ENCODE measurements around the gene VAV2.
"Not testable (repeated sequence)": the region's sequence is repeated elsewhere in the genome, so short reads cannot be mapped to it uniquely, and the experiment has no call there.

Gene VAV2

DNA sequence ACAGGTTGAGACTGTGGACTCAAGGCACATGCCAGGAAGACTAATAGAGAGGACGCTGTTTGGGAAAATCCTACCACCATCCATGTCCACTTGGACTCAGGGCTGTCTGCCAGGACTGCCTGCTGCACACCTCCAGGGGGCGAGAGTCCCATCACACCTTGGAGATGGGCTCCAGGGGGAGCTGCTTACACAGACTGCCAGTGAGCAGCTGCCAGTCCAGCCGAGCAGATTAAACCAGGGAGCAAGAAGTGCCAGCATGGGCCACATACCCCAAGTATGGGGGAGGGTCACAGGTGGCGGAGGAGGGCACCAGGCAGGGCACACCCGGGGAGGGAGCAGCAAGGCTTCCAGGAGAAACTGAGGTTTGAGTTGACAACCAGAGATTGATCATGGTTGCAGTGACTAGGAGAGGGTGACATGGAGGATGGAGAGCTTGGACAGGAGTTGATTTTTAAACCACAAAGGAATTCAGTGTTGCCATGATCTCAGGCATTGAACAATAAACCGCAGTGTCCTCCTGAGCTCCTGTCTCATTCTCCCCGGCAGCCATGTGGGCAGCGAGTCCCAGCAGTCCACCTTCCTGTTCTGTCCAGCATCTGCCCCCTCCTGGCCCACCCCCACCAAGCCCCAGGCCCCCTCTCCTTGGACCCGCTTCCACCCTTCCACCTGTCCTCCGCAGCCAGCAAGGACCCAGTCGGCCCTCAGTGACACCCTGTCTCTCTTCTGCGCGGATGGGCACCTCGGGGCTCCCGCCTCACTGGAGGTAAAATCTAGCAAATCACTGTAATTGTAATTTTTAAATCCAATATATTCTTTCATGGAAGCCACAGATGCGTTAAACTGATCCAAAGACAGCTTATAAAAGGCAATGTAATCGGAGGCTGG, 3.1 kb upstream of the VAV2 start:
- peak; percentile 31 for DNase-seq

GRCh38 chr9:133994353-133995011, 2.4 kb upstream of the VAV2 start:
- peak; percentile 85 for DNase-seq

DNA sequence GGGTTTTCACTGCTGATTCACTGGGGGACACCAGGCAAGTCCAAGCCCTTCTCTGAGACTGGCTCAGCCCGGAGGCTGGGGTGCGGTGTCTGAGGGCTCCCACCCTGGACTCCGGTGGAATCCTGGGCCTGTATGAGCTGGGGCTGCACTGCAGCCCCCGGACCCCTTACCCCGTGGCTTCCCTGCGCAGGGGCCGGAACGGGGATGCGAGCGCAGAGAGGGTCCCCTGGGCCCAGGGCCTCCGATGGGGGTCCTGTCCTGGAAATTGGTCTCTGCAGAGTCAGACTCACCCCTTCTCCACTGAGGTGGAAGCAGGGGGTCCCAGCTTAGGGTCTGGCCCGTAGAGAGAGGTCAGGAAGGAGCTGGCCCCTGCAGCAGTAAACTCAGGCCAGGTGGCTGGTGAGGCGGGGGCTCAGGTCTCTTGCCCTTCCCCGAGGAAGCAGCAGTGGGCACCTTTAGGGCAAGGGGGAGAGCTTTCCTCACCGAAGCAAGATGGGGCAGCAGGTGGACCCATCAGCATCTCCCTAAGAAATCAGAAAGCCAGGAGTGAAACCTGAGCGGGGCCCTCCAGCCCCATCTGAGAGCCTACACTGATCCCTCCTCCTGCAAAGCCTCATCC, 1.6 kb upstream of the VAV2 start:
- DNase-seq = no peak

GRCh38 chr9:133992780-133993634, 883 bp upstream of the VAV2 start:
- peak; percentile 73 for DNase-seq

- no peak for DNase-seq
These were observed 756 bp downstream of the VAV2 start for GRCh38 chr9:133991214-133991921.

- no peak for DNase-seq
These were observed 1.5 kb downstream of the VAV2 start for GRCh38 chr9:133990366-133991213.

DNA sequence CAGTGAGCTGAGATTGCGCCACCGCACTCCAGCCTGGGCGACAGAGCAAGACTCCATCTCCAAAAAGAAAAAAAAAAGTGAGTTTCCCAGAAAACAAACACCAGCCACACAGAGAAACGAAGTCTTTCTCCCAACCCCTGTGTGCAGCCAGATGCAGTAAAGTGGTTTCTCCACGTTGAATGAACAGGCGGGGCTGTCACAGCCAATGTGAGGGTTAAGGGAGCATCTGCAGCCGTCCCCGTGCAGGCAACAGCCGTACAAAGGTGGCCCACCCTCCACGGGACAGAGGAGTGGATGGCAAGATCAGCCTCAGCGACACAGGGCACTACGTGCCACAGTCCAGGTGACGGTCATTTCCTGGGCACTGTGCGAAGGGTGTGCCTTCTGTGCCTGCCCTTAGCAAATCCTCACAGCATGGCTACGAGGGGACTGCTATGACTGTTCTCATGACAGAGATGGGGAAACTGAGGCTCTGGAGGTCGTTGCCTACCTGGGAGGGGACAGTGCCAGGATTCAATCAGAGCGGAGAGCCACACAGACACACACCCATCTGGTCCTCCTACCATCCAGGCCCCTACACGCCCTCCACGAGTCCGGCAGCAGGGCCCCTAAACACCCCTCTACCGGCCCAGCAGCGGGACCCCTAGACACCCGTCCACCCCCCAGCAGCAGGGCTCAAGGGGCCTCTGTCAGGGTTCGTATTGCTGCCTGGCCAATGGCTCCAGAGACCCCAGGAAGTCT, 2.3 kb downstream of the VAV2 start:
- DNase-seq = no peak

GRCh38 chr9:133988771-133989170, 3.4 kb downstream of the VAV2 start:
- DNase-seq = not testable (repeated sequence)

GRCh38 chr9:133987946-133988665, 4.0 kb downstream of the VAV2 start:
- no peak for DNase-seq

GRCh38 chr9:133987446-133987788, 4.7 kb downstream of the VAV2 start:
- no peak for DNase-seq

DNA sequence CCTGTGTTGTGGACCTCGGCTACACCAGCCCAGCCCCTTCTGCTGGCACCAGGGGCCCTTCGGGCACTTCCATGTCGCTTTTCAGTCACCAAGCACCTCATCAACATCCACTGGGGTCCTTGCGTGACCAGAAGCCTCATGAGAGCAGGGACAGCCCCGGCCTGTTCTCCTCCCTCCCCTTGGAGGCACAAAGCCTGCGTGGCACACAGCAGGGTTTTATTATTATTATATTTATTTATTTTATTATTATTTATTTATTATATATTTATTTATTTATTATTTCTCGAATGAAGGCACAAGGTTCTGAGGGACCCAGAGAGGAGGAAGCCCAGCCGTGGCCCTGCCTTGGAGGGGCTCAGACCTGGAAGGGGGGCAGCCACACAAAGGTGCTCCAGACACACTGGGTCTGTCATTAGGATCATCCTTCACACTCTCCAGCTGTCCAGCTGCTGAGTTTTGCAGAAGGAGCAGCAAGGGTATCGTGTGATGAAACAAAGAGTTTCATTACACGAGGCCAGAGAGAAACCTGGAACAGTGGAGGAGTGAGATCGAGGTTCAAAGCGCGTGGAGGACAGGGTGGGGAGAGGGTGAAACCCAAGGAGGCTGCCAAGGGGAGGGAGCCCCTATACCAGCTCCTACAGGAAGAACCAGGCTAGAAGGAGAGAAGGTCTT, 5.2 kb downstream of the VAV2 start:
- DNase-seq = no peak

- no peak for DNase-seq
These were observed 6.1 kb downstream of the VAV2 start for GRCh38 chr9:133986061-133986460.

- no peak for DNase-seq
These were observed 9.0 kb downstream of the VAV2 start for GRCh38 chr9:133982971-133983720.

GRCh38 chr9:133981958-133982681, 10.0 kb downstream of the VAV2 start:
- no peak for DNase-seq

DNA sequence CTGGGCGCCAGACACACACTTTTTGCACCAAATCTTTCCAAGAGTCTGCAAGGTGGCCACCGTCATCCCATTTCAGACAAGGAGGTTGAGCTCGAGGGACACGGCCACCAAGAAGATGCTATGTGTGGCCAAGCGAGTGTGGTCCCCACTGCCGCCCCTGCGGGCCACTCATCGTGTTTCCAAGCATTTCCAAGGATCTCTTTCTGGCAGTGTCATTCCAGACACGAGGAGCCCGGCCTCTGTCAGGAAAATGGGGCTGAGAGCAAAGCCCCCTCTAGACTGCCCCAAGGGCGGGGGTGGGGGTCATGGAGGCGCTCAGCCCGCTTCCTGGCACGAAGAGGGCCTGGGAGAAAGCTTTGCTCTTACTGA, 10.6 kb downstream of the VAV2 start:
- no peak for DNase-seq

DNA sequence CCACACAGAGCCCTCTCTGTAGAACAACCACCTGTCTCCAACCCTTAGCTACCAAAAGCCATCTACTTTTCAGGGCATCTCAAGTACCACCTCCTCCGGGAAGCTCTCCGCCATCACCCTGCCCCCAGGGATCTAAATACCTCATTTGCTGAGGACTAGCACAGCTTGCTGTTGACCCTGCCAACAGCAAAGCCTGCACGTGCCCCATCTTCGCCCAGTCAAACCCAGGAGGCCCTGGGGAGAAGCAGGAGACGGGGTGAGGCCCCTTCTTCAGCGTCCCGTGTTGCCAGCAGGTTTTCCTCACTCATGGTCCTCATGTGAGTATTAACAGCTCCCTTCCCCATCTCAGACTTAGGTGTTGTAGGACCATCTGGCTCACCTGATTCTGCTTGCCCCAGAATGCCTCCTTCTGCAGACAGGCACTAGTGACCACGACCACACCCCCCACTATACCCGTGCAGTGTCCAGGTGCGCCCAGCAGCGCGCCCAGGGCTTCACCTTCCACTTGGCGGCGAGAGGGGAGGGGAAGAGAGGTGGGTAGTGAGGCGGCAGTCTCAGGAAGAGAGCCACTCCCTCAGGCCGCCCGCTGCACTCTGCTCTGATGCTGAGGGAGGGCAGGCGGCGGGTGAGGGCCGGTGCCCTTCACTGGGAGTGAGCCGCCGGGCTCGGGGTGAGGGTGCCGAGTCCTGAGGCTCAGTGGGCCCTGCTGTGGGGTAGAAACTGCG, 11.1 kb downstream of the VAV2 start:
- DNase-seq = no peak

Measured in OCI-M1 (cell line).